HG03025 (cell line): ENCODE measurements around the gene SPATA3.
A peak's percentile ranks its signal among the peaks of the same experiment; 100 is the strongest.
"Not testable (repeated sequence)": the region's sequence is repeated elsewhere in the genome, so short reads cannot be mapped to it uniquely, and the experiment has no call there.

ENCODE experiments used
- ATAC-seq: cut with Tn5 transposase; IDR thresholded peaks from one replicate; pipeline ENCODE4 v1.9.1; 2021; ENCODE audit warnings: mild to moderate bottlenecking, moderate library complexity; ENCODE audit not compliant: unreplicated experiment, low FRiP score

SPATA3 gene

DNA sequence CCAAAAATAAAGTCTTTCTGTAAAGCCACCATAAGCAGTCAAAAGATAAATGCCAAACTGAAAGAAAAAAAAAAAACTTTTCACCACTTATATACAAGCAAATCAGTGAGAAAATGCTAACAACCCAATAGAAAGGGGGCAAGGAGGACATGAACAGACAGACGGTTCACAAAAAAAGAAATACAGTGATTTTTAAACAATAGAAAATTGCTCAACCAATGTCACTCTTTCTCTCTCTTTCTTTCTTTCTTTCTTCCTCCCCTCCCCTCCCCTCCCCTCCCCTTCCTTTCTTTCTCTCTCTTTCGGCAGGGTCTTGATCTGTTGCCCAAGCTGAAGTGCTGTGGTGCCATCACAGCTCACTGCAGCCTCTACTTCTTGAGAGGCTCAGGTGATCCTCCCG is 28.8 kb upstream of the SPATA3 start:
- ATAC-seq, result no peak

GRCh38 chr2:230968314-230968713 is 27.6 kb upstream of the SPATA3 start:
- not testable (repeated sequence) for ATAC-seq

DNA sequence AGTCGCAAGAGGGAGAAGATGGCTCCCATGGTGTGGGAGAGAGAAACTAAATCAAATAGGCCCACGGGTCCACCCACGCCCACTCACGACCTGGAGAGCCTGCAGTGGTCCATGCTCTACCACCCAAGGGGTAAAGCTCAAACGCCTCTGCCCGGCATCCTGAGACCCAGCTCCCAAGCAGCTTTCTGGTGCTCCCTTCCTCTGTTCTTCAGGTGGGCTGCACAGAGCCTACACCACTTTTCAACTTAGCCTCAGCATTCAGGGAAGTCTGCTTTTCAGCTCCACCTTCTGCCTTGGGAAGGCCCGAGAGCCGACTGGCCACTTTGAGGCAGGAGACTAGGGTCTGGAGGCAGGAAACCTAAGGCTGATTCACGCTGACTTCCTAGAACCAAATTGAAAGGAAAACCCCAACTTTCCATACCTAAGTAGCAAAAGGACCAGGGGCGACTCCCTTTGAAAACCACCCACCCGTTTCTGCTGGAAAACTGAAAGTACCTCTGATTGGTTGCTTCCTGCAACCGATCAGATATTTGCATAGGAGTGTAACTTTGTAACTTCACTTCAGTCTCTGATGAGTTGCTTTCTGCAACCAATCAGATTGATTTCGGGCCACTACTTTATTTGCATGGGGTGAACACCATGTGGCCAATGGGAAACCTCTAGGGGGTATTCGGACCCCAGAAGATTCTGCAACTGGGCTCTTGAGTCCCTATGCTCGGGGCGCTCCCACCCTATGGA is 26.8 kb upstream of the SPATA3 start:
- ATAC-seq, result no peak

- no peak for ATAC-seq
These were observed 26.3 kb upstream of the SPATA3 start for GRCh38 chr2:230969659-230970015.

DNA sequence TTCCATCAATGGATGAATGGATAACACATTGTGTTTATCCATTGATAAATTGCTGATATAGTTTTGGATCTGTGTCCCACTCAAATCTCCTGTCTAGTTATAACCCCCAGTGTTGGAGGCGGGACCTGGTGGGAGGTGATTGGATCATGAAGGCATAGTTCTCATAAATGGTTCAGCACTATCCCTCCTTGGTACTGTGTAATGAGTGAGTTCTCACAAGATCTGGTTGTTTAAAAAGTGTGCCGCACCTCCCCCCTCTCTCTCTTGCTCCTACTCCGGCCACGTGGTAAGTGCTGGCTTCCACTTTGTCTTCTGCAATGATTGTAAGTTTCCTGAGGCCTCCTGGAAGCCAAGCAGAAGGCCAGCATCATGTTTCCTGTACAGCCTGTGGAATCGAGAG is 23.9 kb upstream of the SPATA3 start:
- ATAC-seq, result no peak

- peak; percentile 50 for ATAC-seq
These were observed 21.6 kb upstream of the SPATA3 start for GRCh38 chr2:230974096-230974913.

DNA sequence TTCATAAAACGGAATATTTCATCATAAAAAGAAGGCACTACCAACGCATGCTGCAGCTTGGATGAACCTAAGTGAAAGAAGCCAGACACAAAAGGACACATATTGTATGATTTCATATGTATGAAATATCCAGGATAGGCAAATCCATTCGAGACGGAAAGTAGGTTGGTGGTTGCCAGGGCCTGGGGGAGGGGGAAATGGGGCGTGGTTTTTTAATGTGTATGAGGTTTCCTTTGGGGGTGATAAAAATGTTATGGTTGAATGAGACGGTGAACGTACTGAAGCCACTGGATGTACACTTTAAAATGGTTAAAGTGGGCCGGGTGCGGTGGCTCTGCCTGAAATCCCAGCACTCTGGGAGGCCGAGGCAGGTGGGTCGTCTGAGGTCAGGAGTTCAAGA is 20.0 kb upstream of the SPATA3 start:
- no peak for ATAC-seq

DNA sequence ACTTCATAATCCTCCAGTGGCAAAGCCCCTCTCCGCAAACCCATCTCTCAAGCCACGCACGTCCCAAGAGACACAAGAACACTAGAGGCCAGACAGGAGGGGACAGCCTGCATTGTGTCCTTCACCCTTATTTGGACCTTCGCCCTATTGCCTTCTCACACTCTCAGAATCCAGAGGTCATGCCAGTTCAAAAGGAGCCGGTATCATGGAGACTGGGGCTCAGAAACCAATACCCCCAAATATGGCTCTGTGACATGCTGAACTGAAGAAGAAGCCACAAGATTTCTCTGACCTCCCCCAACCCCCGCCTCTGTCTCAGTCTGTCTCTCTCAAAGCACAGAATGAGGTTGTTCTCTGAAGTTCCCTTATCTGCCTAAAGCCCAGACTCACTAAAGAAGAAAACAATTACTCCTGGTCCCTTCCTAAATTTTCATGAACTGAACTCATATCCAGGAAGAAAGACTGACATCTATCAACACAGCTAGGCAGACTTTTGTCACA is 19.2 kb upstream of the SPATA3 start:
- ATAC-seq, result no peak

GRCh38 chr2:230980468-230980867 is 15.5 kb upstream of the SPATA3 start:
- no peak for ATAC-seq

DNA sequence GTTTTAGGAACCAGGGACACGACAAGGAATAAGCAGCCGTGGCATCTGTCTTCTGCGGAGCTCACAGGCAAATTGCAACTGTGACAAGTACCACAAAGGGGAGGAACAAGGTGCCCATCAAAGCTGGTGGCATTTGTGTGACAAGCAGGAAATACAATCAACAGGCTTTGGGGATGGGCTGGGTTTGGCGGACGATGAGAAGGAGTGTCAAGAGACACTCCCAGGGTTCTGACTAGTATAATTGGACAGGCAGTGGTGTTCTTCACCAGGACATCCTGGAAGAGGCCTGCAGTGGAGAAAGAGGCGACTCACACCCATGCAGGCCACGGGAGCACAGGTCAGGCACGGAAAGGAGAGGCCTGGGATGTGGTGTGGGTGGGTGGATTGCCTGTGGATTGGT is 14.2 kb upstream of the SPATA3 start:
- no peak for ATAC-seq

DNA sequence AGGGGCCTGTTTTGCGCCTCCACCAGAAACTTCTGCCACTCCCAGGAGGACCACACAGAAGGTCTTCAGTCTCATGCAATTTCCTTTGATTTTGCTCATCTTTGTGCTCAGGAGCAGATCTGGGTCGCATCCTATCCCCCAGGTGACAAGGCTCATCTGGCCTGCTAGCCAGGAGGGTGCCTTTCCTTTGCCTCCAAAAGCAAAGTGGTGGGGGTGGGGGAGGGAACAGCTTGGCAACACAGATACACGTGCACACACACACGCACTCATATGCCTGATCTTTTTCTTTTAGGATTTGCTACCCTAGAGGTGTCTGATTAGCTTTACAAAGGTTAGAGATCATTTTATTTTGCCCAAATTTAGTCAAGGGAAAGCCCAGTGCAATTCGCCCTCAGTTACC is 13.8 kb upstream of the SPATA3 start:
- no peak for ATAC-seq

DNA sequence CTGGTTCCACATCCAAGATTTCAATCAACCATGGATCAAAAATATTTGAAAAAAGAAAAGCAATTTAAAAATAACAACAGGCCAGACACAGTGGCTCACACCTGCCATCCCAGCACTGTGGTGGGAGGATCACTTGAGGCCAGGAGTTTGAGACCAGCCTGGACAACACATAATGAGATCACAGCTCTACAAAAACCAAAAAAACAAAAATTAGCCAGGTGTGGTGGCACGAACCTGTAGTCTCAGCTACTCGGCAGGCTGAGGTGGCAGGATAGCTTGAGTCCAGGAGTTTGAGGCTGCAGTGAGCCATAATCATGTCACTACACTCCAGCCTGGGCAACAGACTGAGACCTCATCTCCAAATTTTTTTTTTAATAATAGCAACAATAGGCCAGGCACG is 13.4 kb upstream of the SPATA3 start:
- no peak for ATAC-seq

DNA sequence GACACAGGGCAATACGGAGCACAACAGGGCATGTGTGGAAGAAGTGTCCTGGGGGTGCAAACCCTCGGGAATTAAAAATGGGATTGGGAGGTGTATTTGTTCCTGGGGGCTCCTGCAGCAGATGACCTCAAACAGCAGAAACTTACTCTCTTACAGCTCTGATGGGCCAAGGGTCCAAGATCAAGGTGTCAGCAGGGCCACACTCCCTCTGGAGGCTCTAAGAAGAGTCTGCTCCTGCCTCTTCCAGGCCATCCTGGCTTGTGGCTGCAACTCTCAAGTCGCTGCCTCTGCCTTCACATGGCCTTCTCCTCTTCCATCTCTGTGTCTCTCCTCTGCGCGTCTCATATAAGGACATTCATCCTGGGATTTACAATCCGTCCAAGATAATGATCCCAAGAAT is 12.4 kb upstream of the SPATA3 start:
- no peak for ATAC-seq

GRCh38 chr2:230984393-230985220 is 11.3 kb upstream of the SPATA3 start:
- peak; percentile 60 for ATAC-seq

- ATAC-seq, result no peak
These were observed 10.2 kb upstream of the SPATA3 start for GRCh38 chr2:230985519-230986231.

GRCh38 chr2:230986520-230987136 is 9.3 kb upstream of the SPATA3 start:
- ATAC-seq, result no peak

GRCh38 chr2:230987137-230988020 is 8.5 kb upstream of the SPATA3 start:
- ATAC-seq, result no peak

DNA sequence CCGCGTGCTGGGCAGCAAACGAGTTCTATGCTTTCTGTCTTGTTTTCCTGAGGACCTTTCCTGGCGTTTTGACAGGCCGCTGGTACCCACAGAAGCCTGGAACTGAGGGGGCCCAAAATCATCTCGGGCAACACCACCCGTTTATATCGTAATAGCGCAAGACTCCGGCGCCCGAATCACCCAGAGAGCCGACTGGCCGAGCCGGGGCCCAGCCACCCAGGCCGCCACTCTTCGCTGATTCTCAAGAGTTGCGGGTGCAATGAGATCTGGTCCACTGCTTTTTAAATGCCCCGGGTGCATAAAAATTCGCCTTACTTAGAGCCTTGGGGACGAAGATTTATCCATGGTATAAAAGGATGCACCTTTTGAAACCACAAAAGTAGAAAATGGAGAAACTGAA is 6.2 kb upstream of the SPATA3 start:
- no peak for ATAC-seq
